Left cardiac atrium (tissue), 4 donors: ENCODE data around the gene ISM1. TPM values are rescaled to one million over a fixed set of nuclear protein-coding genes. Genes with fewer than 3 reads are reported as not detected.

Source experiments
- ATAC-seq, 2 donors: fragments of 200-7000 bp; cut with Tn5 transposase; one replicate each; pipeline ENCODE4 v1.9.1; 2020; ENCODE audit warnings: mild to moderate bottlenecking in 2 of 2, moderate library complexity in 2 of 2
- DNase-seq: peaks from one replicate; pipeline ENCODE4 v3.0.0-alpha.2; 2020
- intact Hi-C, 2 donors: fragments of 100-400 bp; cut with DNase I; formaldehyde crosslinking; loops; one replicate each; pipeline versions ENCODE4 v1.14.1 to v1.15.1; 2022 to 2023
- long read RNA-seq: library from polyadenylated mRNA; unstranded; transcript quantifications from one replicate; pipeline ENCODE4 v2.0.0, GENCODE V29; 2021
- total RNA-seq, 2 donors: library from RNA; stranded (reverse); fragmentation: NEBNext Ultra II Directional; extraction: Animal tissue kit (Norgen Biotek cat#: 25700); gene quantifications; one replicate each; pipeline ENCODE4 v1.2.1, GENCODE V29; 2021
- donor health status: DM: no; HTN: yes; CAD: no.
- donor health status: DM: no; HTN: yes; CAD: no; lungs with severe emphysema.
- donor health status: DM: yes; HTN: yes; CAD: no.
- donor health status: Dilated cardiomyopathy.

ISM1 gene
- 1 to 10 TPM; 1.7 to 2.2 TPM for total RNA-seq
- long read RNA-seq, partial matches to known transcripts = 2 of 4 reads
- long read RNA-seq, other reads (novel, unspliced or antisense) = 1 of 4 reads

DNA sequence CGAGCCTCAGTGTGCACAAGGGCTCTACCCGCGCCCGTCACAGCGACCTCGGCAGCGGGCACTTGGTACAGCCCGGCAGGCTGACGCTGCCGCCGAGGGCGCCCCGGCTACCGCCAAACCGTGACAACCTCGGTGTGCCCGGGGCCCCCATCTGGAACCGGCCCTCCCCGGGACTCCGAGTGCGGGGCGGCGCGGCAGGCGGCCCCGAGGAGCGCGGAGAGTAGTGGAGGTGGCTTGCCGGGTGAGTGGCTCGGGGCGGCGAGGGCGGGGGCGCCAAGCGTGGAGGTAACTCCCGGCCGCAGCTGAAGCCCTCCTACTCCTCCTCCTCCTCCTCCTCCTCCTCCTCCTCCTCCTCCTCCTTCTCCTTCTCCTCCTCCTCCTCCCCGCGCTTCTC is at the start of gene ISM1:
ISM1 (plus strand) TSS at position 371 of the 394 bp plus-strand sequence. CDS start 503 bp downstream, outside the sequence.
- DNase-seq (peak; percentile 25), ATAC-seq (peak; percentile 18 to 55)
- intact Hi-C loops = no loop called here

DNA sequence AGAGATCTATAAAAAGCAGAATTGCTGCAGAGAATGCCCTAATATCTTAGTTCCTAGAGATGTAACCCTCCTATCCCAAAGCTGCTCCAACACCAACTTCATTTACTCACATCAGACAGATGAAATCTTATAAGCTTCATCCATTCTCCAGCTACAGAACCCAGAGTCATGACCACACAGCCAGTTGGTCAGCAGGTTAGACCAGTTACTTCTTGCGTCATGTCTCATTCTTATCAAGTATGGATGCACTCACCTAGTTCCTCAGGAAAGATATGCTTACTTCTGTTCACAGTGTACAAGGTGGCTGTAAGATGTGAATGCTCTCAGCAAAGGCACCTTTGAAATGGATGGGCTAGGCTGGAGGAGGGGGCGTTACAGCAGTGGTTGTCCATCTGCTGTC is 47.9 kb upstream of the ISM1 start:
- ATAC-seq (no peak), DNase-seq (no peak)
- intact Hi-C loops = no loop called here

DNA sequence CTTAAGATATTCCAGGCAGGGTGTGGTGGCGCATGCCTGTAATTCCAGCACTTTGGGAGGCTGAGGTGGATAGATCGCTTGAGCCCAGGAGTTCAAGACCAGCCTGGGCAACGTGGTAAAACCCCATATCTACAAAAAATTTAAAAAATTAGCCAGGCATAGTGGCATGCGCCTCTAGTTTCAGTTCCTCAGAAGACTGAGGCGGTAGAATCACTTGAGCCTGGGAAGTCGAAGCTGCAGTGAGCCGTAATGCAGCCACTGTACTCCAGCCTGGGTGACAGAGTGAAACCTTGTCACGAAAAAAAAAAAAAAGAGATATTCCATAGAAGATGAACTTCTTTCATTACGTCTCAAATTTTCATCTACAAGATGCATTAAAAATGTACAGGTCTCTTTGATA is 46.7 kb upstream of the ISM1 start:
- DNase-seq (no peak), ATAC-seq (no peak)
- intact Hi-C loops = no loop called here

DNA sequence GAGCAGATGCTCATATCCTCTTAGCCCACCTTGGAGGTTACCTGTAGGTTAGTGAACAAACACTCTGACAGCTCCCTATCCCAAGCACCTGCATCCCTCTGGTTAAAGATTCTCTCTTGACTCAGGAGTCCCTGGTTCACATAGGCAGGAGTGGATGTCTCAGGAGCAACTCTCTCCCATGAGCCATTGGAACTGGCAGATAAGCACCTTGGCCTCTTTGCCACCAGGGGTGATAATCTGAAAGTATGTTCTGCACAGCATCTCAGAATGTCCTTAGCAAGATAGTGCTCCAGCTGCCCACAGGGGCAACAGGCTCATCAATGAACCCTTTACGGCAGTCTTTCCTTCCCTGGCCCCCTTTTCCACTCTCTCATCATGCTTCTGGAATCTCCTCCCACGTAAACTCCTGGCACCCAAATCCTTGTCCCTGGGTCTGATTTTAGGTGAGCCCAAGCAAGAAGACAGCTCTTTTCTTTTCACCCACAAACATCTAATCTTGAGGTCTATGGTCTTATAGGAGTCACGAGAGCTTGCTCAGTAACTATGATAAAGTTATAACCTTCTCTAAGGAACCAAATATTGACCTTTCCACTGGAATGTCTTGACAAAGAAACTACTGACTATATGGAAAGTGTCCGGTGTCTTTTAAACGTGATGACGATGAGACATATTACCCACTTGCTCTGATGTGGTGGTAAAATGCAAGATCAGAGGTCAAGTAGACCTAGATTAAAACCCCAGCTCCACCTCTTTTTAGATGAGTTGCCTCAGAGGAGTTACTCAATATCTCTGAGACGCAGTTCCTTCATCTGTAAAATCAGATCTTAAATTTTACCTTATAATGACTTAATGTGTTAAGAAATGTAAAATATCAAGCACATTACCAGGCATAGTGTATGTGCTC is 39.8 kb upstream of the ISM1 start:
- no peak for DNase-seq
- ATAC-seq = no peak
- intact Hi-C loops = no loop called here

DNA sequence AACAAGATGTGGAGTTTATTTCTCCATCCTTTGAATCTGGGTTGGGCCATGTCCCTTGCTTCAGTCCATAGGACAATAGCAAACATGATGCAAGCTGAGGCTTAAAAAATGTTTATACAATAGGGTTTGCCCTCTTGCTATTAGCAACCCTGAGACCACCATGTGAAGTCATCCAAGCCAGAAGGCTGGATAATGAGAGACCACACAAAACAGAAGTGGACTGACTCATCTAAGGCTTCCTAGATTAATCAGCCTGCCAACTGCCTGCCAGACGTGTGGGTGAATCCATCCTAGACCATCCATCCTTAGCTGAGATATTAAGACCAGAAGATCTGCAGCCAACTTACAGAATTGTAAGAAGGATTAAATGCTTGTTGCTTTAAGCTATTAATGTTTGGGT is 38.1 kb upstream of the ISM1 start:
- ATAC-seq = no peak
- intact Hi-C loops = no loop called here
- DNase-seq = no peak

DNA sequence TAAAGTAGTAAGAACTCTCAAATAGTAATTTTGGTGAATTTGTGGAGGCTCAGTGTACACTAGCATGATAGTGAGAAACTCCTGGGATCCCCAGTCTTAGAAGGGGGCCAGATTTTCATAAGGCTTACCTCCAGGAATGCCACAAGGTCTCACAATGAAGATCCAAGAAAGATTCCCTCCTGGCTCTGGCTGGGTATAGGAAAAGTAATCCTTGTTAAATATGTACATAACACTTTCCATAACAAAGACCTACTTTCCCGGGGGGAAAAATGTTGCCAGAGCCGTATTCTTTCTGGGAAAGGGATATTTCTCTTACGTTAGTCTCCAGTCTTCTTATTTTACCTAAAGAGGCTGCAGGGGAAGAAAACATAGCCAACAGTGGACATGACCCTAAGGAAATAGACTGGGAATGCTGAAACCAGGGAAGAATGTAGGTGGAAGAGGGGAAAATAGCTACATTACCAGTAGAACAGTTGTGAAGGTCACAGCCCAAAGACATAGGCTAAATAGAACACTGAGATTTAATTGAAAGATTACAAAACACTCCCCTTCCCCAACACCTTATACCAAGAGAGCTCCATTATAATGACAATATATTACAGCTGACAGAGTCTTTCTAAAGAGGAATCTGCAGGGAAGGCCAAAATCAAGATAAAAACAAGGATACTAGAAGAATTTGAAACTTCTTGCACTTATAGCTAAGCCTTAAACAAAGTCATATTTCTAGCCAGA is 34.9 kb upstream of the ISM1 start:
- intact Hi-C loops = no loop called here
- ATAC-seq (no peak), DNase-seq (no peak)

DNA sequence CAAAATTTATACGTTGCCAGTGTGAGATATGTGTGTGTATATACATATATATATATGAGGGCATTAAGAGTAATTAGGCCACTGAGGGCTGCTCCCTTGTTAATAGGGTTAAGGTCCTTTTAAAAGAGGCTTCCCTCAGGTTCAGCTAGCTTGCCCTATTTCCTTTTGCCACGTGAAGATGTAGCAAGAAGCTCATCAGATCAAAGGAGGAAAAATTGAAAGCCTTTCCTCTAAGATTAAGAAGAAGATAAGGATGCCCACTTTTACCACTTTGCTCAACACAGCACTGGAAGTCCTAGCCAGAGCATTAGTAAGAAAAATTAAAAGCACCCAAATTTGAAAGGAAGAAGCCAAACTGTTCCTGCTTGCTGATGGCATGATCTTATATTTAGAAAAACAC is 33.2 kb upstream of the ISM1 start:
- DNase-seq = no peak
- no peak for ATAC-seq
- intact Hi-C loops = no loop called here

DNA sequence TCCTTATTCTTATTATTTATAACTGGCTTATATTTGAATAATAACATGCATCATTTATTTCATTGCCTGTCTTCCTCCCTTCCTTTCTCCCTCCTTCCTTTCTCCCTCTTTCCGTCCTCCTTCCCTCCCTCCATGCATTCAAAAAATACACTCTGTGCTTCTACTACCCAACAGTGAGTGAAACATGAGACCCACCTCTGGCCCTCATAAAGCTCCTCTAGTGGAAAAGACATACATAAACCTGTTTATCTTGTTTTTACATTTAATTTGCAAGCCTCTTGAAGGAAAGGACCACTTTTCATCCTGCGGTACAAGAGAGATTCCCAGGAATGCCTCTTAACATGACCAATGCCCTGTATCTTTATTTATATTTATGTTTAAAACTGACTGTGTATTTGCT is 21.8 kb upstream of the ISM1 start:
- ATAC-seq (no peak), DNase-seq (no peak)
- intact Hi-C loops = no loop called here

DNA sequence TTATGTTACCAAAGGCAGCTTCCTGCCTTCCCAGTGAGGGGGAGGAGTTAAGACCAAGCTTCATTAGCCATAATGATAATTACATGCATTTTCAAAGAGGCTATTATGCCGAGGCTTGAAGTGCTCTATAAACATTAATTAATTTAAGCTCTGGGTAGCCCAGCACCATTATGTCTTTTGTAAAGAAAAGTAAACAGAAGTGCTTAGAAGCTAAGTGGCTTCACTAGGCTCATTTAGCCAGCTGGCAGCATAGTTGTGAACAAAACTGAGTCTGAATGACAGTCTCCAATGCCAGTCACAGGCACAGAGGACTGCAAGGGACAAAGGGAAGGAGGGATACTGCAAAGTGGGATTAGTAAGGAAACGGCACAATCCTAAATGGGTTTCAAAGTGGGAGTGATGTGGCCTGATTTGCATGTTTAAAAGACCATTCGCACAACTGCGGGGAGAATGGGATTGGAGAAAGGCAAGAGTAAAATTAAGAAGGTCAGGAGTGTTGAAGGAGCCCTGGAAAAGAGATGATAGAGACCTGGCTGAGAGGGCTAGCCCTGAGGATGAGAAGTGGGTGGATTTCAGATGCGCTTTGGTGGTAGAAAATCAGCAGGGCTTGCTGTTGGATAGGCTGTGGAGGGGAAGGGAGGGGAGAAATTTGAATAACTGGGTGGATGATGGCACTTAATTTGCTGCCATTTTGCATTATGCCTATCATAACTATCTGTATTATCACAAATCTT is 20.1 kb upstream of the ISM1 start:
- DNase-seq = no peak
- no peak for ATAC-seq
- intact Hi-C loops = no loop called here

DNA sequence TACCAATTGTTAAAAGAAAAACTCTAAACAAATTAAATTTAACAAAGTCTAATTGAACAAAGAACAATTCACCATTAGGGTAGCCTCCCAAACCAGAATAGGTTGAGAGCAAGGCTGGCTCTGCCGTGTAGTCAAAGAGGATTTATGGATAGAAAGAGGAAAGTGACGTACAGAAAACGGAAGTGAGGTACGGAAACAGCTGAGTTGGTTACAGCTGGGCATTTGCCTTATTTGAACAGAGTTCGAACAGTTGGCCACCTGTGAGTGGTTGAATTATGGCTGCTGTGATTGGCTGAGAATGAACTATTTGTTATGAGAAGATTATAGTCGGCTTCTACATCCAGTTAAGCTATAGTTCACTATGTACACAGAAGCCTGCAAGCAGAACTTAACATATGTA is 18.5 kb upstream of the ISM1 start:
- intact Hi-C loops = no loop called here
- ATAC-seq (no peak), DNase-seq (no peak)

DNA sequence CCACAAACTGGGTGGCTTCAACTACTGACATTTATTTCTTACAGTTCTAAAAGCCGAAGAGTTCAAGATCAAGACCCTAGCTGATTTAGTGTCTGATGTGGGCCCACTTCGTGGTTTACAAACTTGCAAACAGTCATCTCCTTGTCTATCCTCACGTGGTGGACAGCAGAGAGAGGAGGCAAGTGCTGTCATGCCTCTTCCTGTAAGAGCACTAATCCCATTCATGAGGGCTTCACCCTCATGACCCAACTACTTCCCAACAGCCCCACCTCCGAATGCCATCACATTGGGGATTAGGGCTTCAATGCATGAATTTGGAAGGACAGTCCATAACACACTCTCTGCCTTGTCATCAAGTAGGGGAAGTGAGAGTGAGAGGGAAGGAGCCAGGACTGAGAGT is 15.6 kb upstream of the ISM1 start:
- ATAC-seq (no peak), DNase-seq (no peak)
- intact Hi-C loops = no loop called here

DNA sequence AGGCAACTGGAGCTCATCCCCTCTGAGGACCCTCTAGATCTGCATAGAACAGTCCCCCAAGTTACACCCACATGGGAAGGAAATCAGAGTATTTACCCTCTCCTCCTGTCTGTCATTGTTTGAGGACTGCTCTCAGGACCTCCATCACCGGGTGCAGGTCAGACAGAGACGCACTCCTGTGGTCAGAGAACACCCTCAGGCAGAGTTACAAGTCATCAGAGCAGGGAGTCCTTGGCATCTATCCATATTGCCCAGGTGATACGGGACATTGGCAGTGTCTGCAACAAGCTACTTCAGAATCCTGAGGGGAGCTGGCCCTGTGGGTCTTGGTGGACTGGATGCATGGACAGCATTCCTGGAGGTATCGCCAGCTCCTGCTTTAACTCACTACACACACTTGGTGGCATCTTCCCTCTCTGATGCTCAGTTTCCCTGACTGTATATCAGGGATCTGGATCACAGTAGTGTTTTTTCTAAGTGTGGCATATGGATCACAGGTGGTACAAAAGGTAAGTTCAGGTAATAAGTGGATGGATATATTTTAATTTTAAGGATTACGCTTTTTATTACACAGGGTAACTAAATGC is 15.1 kb upstream of the ISM1 start:
- DNase-seq (no peak), ATAC-seq (no peak)
- intact Hi-C loops = no loop called here

DNA sequence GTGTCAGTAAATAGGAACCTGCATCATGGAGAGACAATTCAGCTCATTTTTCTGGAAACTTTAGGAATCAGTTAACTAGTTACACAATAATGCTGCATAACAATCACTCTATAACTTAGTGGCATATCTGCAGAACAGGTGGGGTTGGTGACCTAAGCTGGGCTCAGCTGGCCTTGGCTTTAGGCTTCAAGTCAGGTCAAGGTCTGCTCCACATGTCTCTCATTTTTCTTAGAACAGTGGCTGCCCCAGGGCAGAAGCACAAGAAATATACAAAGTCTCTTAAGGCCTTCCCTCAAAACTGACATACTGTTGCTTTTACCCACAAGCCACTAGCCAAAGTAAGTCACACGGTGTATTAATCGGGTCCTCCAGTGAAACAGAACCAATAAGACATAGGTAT is 14.1 kb upstream of the ISM1 start:
- intact Hi-C loops = no loop called here
- ATAC-seq (no peak), DNase-seq (no peak)

DNA sequence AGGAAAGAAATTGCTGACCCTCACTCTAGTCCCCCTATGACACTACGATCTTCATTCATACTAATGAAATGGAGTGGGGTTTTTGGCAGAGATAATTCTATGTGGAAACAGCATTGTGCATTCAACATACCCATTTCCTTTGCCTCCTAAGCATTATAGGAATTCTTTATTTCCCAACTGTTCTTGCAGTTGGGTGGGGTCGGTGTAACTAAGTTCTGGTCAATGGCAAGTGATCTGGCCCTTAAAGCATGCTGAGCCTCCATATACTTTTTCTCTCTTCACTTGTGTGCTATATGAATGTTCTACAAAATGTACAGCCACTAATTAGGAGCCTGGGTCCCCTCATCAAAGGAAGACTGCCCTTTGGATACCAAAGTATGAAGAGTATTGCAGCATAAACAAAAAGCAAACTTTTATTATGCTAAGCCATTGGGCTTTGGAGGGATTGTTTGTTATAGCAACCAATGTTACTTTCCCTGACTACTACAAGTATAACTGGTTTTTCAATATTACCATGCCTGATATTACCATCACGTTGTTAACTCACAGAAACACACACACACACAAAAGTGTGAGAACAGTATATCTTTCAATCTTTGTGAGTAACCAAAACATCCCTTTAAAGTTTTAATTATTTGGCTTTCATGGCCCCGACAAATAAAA is 9.0 kb upstream of the ISM1 start:
- intact Hi-C loops = no loop called here
- DNase-seq = no peak
- no peak for ATAC-seq

DNA sequence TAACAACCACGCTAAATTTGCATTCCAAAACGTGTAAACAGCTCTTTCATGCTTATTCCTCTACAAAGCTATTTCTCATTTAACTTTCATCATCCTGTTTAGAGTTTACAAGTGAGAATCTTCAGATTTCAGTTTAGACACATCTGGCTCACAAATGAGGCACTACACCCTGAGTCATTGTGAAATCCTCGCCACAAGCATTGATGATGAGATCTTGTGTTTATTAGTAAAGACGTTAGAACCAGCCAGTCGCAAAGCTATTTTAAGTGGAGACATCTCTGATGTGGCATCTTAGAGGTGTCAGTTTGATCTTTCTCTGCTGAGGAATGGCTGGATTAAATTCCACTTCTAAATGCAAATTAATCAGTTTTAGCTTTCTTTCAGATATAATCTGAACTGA is 8.3 kb upstream of the ISM1 start:
- ATAC-seq (no peak), DNase-seq (no peak)

DNA sequence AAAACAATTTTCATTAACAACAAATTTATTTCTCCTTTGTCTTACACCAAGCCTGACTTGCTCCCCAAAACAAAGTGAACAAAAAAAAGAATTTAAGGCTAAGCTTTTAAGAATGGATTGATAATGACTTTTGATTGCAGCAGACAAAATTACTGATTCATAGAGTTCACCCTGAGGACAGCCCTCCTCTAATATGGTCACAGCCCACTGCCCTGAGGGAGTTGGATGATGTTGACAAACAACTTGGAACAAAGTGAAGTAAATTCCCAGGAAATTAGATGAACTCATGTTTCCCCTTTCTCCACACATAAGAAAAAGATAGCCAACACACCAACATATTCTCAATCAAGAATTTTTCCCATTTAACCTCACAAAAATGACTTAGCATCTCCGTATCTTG is 7.7 kb upstream of the ISM1 start:
- intact Hi-C loops = no loop called here
- ATAC-seq = no peak

More for the DNA sequence above, 8.3 kb upstream of the ISM1 start:
- intact Hi-C loops = no loop called here

DNA sequence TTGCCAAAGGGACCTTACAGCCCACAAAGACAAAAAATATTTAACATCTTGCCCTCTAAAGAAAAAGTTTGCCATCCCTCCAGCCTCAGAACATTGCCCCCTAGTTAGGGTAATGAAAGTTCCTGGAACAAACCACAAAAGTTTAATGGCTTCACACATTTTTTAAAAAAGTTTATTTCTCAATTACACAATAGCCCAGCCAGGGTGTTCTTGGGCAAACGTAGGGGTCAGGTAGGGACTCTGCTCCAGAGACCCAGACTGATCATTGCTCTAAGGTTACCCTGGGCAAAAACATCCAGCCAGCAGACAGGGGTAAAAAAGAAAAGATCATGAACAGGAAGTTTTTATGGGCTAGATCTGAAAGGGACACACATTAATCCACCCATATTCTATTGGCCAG is 4.5 kb upstream of the ISM1 start:
- ATAC-seq (no peak), DNase-seq (no peak)
- intact Hi-C loops = no loop called here

More for the DNA sequence above, 7.7 kb upstream of the ISM1 start:
- no peak for DNase-seq

DNA sequence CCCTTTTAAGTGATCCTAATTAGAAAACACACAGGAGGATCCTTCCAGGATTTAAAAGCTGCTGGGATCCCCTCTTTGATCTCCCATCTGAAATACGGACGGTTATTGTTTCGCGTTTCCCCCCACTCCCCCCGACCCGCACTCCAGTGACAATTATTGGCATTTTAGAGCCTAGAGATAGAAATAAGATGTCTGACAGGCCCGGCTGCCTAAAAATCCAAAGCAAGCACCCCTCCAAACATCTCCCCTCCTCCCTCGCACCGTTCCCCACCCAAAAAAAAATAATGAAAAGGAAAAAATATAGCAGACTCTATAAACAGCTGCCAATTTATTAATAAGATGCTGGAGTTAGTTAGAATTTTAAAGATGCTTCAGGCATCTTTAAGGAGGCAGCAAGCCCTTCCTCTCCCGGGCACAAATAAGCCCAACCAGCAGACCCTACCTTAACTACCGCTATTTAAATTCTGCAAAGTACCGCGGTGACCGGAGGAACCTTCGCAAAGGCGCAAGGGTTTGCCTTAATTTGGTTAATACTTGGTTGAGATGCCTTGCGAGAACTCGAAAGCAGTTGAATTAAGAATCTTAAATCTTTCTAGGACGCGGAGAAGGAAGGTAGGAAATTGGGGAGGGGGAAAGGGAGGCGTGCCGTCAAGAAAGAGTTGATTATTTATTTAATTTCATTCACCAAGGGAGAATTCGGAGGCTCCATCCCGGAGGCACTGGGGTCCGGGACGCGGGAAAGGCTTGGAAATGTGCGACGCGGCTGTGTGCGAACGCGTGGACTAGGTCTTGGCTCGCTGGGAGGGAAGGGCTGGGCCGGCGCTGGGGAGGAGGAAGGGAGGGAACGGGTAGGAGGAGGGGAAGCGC is 1.5 kb upstream of the ISM1 start:
- peak in 1 of 2 donors; percentile 51 for ATAC-seq
- no peak for DNase-seq
- intact Hi-C loops = no loop called here
